Liver (tissue), 9 donors: ENCODE data around the gene PLCD3. TPM values are rescaled to one million over a fixed set of nuclear protein-coding genes. Genes with fewer than 3 reads are reported as not detected.

Source experiments
- DNase-seq: peaks from one replicate; pipeline ENCODE4 v3.0.0-alpha.2; 2017; ENCODE audit warnings: low spot score
- H3K27ac ChIP-seq, 2 donors: one replicate each; pipeline ENCODE4 v1.7.0; 2013; ENCODE audit warnings: inconsistent platforms in 2 of 2, low read length in 2 of 2, control low read depth in 1 of 2, low read depth in 1 of 2, mild to moderate bottlenecking in 1 of 2
- H3K27me3 ChIP-seq, 4 donors: one replicate each; pipeline versions ENCODE4 v1.6.1 to v1.7.0; 2013; ENCODE audit warnings: low read length in 3 of 4, inconsistent platforms in 1 of 4, mild to moderate bottlenecking in 1 of 4, moderate library complexity in 1 of 4; ENCODE audit not compliant: control insufficient read depth in 4 of 4, insufficient read depth in 4 of 4
- H3K36me3 ChIP-seq, 4 donors: one replicate each; pipeline versions ENCODE4 v1.6.1 to v1.7.0; 2013; ENCODE audit warnings: low read length in 3 of 4, mild to moderate bottlenecking in 3 of 4, low read depth in 1 of 4, moderate library complexity in 1 of 4; ENCODE audit not compliant: control insufficient read depth in 4 of 4, insufficient read depth in 3 of 4
- H3K4me1 ChIP-seq, 4 donors: one replicate each; pipeline versions ENCODE4 v1.6.1 to v1.7.0; 2013; ENCODE audit warnings: low read length in 3 of 4, mild to moderate bottlenecking in 3 of 4, moderate library complexity in 1 of 4; ENCODE audit not compliant: control insufficient read depth in 4 of 4, insufficient read depth in 4 of 4
- H3K4me3 ChIP-seq, 3 donors: one replicate each; pipeline versions ENCODE4 v1.6.1 to v1.7.0; 2013; ENCODE audit warnings: low read length in 3 of 3, control low read depth in 1 of 3, low read depth in 1 of 3, mild to moderate bottlenecking in 1 of 3
- H3K9ac ChIP-seq, 2 donors: one replicate each; pipeline ENCODE4 v1.7.0; 2013; ENCODE audit warnings: low read length in 2 of 2, mild to moderate bottlenecking in 2 of 2, moderate library complexity in 2 of 2, control low read depth in 1 of 2, low read depth in 1 of 2
- H3K9me3 ChIP-seq, 4 donors: one replicate each; pipeline versions ENCODE4 v1.6.1 to v1.7.0; 2013; ENCODE audit warnings: low read length in 3 of 4; ENCODE audit not compliant: control insufficient read depth in 4 of 4
- CTCF ChIP-seq: fragments of 150-350 bp; IDR thresholded peaks from 2 replicates; pipeline ENCODE4 v1.5.1; 2017; ENCODE audit warnings: improper control_type of control experiment, low read depth, low read length; ENCODE audit not compliant: missing input control
- EGR1 ChIP-seq, 2 donors: IDR thresholded peaks; 2 replicates each; pipeline ENCODE4 v1.6.1; 2016 to 2018; ENCODE audit warnings: antibody characterized with exemption in 2 of 2, low read depth in 2 of 2
- FOXA2 ChIP-seq: IDR thresholded peaks from 2 replicates; pipeline ENCODE4 v1.6.1; 2016; ENCODE audit warnings: antibody characterized with exemption
- GABPA ChIP-seq, 2 donors: IDR thresholded peaks in 1 of 2; conservative IDR thresholded peaks in 1 of 2; 2 replicates each; pipeline ENCODE4 v1.6.1; 2016; ENCODE audit warnings: antibody characterized with exemption in 2 of 2, mild to moderate bottlenecking in 1 of 2, moderate library complexity in 1 of 2
- HNF4A ChIP-seq, 2 donors: conservative IDR thresholded peaks; 2 replicates each; pipeline ENCODE4 v1.6.1; 2016; ENCODE audit warnings: antibody characterized with exemption in 2 of 2, mild to moderate bottlenecking in 2 of 2
- HNF4G ChIP-seq: IDR thresholded peaks from 2 replicates; pipeline ENCODE4 v1.6.1; 2016; ENCODE audit warnings: antibody characterized with exemption
- JUND ChIP-seq, 2 donors: IDR thresholded peaks; 2 replicates each; pipeline ENCODE4 v1.6.1; 2016; ENCODE audit warnings: antibody characterized with exemption in 2 of 2
- NR2F2 ChIP-seq: IDR thresholded peaks from 2 replicates; pipeline ENCODE4 v1.6.1; 2016; ENCODE audit warnings: antibody characterized with exemption
- RAD21 ChIP-seq, 2 donors: IDR thresholded peaks; 2 replicates each; pipeline ENCODE4 v1.6.1; 2016; ENCODE audit warnings: antibody characterized with exemption in 2 of 2, mild to moderate bottlenecking in 2 of 2
- RXRA ChIP-seq, 2 donors: IDR thresholded peaks; 2 replicates each; pipeline ENCODE4 v1.6.1; 2017 to 2018; ENCODE audit warnings: antibody characterized with exemption in 2 of 2, mild to moderate bottlenecking in 1 of 2
- SP1 ChIP-seq: IDR thresholded peaks from 2 replicates; pipeline ENCODE4 v1.6.1; 2018; ENCODE audit warnings: antibody characterized with exemption, mild to moderate bottlenecking
- TAF1 ChIP-seq: conservative IDR thresholded peaks from 2 replicates; pipeline ENCODE4 v1.6.1; 2016; ENCODE audit warnings: antibody characterized with exemption, mild to moderate bottlenecking
- YY1 ChIP-seq: IDR thresholded peaks from 2 replicates; pipeline ENCODE4 v1.6.1; 2016; ENCODE audit warnings: antibody characterized with exemption, mild to moderate bottlenecking
- WGBS: extraction: QIAGEN DNeasy Blood & Tissue Kit; methylation state at CpG from one replicate; pipeline ENCODE4 v1.1.7; 2013; 5-methylcytosine and 5-hydroxymethylcytosine counted together
- polyA plus RNA-seq, 2 donors: library from polyadenylated mRNA; stranded (reverse) in 1 of 2; unstranded in 1 of 2; fragments of 200-250 nt in 1 of 2; fragments of >200 nt in 1 of 2; fragmentation: Nextera tagmentation in 1 of 2; extraction: Ambion mirVana in 1 of 2; gene quantifications; one replicate each; pipeline versions ENCODE4 v1.2.1 to v1.2.3, GENCODE V29; 2013 to 2015
- total RNA-seq, 2 donors: library from RNA; depleted of rRNA; stranded (reverse); fragments of >200 nt; gene quantifications; one replicate each; pipeline ENCODE4 v1.2.3, GENCODE V29; 2014
- TF ChIP-seq, protein P1 (sequence below): IDR thresholded peaks from 2 replicates; pipeline ENCODE4 v1.6.1; 2016; ENCODE audit warnings: antibody characterized with exemption
- TF ChIP-seq, protein P2 (sequence below): IDR thresholded peaks from 2 replicates; pipeline ENCODE4 v1.6.1; 2016; ENCODE audit warnings: antibody characterized with exemption
- TF ChIP-seq, protein P3 (sequence below): IDR thresholded peaks from 2 replicates; pipeline ENCODE4 v1.6.1; 2016; ENCODE audit warnings: antibody characterized with exemption
- donor health status: healthy.
- donor health status: healthy.
- donor health status: healthy.
- donor health status: healthy.
- donor health status: healthy.

Gene PLCD3
- total and polyA plus RNA-seq, 4 donors: 0.28 to 2.3 (median 1.4) TPM

DNA sequence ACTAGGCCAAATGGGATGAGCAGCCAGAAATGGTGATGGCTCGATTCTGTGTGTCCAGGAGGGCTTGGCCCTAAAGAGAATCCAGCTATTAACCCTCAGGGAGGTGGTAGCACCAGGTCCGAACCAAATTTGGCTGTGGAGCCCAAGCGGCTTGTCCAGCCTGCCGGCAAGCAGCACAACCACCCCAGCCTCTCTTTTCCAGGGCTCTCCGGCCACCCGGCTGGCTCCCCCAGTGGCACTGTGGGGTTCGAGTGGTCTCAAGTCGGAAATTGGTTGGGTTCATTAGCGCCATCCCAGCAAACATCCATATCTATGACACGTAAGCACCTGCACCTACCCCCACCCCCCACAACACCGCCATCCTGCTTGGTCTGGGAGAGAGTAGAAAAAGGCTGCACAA lies 35.4 kb downstream of the PLCD3 start (continued):
- TF ChIP-seq, protein P1, sequence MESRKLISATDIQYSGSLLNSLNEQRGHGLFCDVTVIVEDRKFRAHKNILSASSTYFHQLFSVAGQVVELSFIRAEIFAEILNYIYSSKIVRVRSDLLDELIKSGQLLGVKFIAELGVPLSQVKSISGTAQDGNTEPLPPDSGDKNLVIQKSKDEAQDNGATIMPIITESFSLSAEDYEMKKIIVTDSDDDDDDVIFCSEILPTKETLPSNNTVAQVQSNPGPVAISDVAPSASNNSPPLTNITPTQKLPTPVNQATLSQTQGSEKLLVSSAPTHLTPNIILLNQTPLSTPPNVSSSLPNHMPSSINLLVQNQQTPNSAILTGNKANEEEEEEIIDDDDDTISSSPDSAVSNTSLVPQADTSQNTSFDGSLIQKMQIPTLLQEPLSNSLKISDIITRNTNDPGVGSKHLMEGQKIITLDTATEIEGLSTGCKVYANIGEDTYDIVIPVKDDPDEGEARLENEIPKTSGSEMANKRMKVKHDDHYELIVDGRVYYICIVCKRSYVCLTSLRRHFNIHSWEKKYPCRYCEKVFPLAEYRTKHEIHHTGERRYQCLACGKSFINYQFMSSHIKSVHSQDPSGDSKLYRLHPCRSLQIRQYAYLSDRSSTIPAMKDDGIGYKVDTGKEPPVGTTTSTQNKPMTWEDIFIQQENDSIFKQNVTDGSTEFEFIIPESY: no peak
- no peak for TF ChIP-seq FOXA2
- TF ChIP-seq GABPA (IDR thresholded peaks at IDR 0.05 in 1 of 2, conservative IDR thresholded peaks at IDR 0.05 in 1 of 2): no peak

DNA sequence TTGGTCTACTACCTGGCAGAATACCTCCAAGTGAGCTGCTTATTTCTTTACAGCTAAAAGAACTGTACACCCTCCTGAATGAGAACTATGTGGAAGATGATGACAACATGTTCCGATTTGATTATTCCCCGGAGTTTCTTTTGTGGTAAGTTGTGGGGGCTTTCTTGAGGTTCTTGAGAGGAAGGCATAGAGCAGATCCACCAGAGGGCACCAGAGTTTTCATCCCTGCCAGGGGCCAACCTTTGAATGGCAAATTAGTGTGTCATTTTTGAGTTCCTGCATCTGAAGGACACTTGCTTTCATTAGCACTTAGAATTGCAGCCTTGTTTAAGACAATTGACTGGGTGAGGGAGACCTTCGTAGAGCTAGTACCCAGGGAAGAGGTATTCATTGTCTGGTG lies 36.2 kb downstream of the PLCD3 start:
- 82% methylated on average over 3 of the region's 3 CpGs for WGBS
- H3K27me3 ChIP-seq: no peaks in the 10 kb centered on the region
- DNase-seq: no peak
- H3K9me3 ChIP-seq: no peaks in the 10 kb centered on the region
- H3K27ac ChIP-seq: peak overlapping the region in 1 of 2 donors; percentile 9
- TF ChIP-seq CTCF: peak; percentile 28
- TF ChIP-seq HNF4G: no peak
- TF ChIP-seq, protein P2, sequence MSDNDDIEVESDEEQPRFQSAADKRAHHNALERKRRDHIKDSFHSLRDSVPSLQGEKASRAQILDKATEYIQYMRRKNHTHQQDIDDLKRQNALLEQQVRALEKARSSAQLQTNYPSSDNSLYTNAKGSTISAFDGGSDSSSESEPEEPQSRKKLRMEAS: no peak
- TF ChIP-seq RAD21 (IDR thresholded peaks at IDR 0.05): peak; percentile 19 to 56
- no peak for TF ChIP-seq TAF1
- H3K4me1 ChIP-seq: peaks cover 9 to 25% (median 19%) of the 10 kb centered on the region in 4 donors
- peaks cover 13 to 48% (median 37%) of the 10 kb centered on the region in 4 donors for H3K36me3 ChIP-seq
- H3K4me3 ChIP-seq: no peak overlapping the region
- H3K9ac ChIP-seq: no peak overlapping the region

- peak overlapping the region; percentile 79 to 93 for H3K27ac ChIP-seq
- H3K9ac ChIP-seq: peak overlapping the region in 1 of 2 donors; percentile 8
- no peak for DNase-seq
- peaks cover 11 to 53% (median 41%) of the 10 kb centered on the region in 4 donors for H3K36me3 ChIP-seq
- H3K4me1 ChIP-seq: peaks cover 12 to 37% (median 22%) of the 10 kb centered on the region in 4 donors
- no peaks in the 10 kb centered on the region for H3K9me3 ChIP-seq
- H3K27me3 ChIP-seq: no peaks in the 10 kb centered on the region
- H3K4me3 ChIP-seq: no peak overlapping the region
- WGBS: 49% methylated on average over 13 of the region's 13 CpGs
- TF ChIP-seq GABPA (IDR thresholded peaks at IDR 0.05 in 1 of 2, conservative IDR thresholded peaks at IDR 0.05 in 1 of 2) (peak in 1 of 2 donors; percentile 3), HNF4G (peak; percentile 73), CTCF (no peak), EGR1 (IDR thresholded peaks at IDR 0.05; ENCODE audit: low read depth in 2 of 2) (no peak), YY1 (no peak), RAD21 (IDR thresholded peaks at IDR 0.05) (no peak), HNF4A (conservative IDR thresholded peaks at IDR 0.05) (peak; percentile 92 to 96), RXRA (IDR thresholded peaks at IDR 0.05) (peak; percentile 78 to 87), SP1 (peak; percentile 63), NR2F2 (peak; percentile 77), JUND (IDR thresholded peaks at IDR 0.05) (no peak)
- TF ChIP-seq, protein P2: no peak
- TF ChIP-seq, protein P3, sequence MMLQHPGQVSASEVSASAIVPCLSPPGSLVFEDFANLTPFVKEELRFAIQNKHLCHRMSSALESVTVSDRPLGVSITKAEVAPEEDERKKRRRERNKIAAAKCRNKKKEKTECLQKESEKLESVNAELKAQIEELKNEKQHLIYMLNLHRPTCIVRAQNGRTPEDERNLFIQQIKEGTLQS: no peak
- TF ChIP-seq, protein P1: no peak
Measured at GRCh38 chr17:45093444-45094110, 38.7 kb downstream of the PLCD3 start.
